BE2C (cell line): ENCODE measurements around the gene UHRF1.

Experiments
- DNase-seq: peaks from one replicate; pipeline ENCODE4 v3.0.0-alpha.2; 2020
- H3K27me3 ChIP-seq: fragments of 250-450 bp; sonication (Bioruptor Pico); 2 replicates; pipeline ENCODE4 v1.5.1; 2020; ENCODE audit warnings: mild to moderate bottlenecking
- H3K36me3 ChIP-seq: fragments of 250-450 bp; sonication (Bioruptor Pico); 2 replicates; pipeline ENCODE4 v1.5.1; 2020; ENCODE audit warnings: mild to moderate bottlenecking
- H3K4me1 ChIP-seq: fragments of 250-450 bp; sonication (Bioruptor Pico); 2 replicates; pipeline ENCODE4 v1.5.1; 2020
- H3K4me3 ChIP-seq: 2 replicates; pipeline ENCODE4 v1.5.1; 2011; ENCODE audit warnings: low read depth, low read length
- H3K9me3 ChIP-seq: fragments of 250-450 bp; sonication (Bioruptor Pico); 2 replicates; pipeline ENCODE4 v1.5.1; 2020
- TF ChIP-seq, protein P1 (sequence below): IDR thresholded peaks from 2 replicates; pipeline ENCODE4 v1.5.1; 2012; ENCODE audit warnings: mild to moderate bottlenecking, low read depth, low read length

Gene UHRF1

DNA sequence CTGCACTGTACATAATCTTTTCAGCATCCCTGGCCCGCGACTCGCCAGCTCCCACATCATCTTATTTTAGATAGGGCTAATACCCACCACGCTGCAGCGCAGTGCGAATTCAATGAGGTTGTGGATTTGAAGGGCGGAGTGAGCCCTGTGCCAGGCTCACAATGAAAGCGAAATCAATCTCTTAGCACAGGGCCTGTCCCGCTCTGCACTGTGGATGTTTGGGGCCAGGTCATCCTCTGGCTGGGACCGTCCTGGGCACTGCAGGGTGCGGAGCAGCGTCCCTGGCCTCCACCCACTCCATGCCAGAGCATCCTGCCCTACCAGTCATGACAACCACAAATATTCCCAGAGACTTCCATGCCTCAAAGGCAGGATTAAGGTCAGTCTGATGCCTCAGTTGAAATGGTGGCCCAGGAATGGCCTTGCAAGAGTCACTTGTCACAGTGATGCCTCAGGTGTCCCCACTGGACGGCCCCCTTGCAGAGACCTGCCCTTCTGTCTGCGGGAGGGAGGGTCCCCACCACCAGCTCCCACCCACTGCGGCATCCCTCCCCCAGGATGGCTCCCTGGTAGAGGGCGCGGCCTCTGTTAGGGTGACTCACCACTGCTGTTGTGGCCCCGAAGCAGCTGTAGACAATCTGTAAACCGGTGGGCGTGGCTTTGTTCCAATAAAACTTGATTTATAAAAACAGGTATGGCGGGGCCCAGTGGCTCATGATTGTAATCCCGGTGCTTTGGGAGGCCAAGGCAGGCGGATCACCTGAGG is 5.6 kb downstream of the UHRF1 start:
- Histone ChIP-seq H3K27me3 (no peaks in the 10 kb centered on the region), H3K4me1 (peaks cover 4% of the 10 kb centered on the region), H3K9me3 (no peaks in the 10 kb centered on the region), H3K4me3 (no peak overlapping the region), H3K36me3 (peaks cover 52% of the 10 kb centered on the region)
- TF ChIP-seq, protein P1, sequence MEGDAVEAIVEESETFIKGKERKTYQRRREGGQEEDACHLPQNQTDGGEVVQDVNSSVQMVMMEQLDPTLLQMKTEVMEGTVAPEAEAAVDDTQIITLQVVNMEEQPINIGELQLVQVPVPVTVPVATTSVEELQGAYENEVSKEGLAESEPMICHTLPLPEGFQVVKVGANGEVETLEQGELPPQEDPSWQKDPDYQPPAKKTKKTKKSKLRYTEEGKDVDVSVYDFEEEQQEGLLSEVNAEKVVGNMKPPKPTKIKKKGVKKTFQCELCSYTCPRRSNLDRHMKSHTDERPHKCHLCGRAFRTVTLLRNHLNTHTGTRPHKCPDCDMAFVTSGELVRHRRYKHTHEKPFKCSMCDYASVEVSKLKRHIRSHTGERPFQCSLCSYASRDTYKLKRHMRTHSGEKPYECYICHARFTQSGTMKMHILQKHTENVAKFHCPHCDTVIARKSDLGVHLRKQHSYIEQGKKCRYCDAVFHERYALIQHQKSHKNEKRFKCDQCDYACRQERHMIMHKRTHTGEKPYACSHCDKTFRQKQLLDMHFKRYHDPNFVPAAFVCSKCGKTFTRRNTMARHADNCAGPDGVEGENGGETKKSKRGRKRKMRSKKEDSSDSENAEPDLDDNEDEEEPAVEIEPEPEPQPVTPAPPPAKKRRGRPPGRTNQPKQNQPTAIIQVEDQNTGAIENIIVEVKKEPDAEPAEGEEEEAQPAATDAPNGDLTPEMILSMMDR, result no peak
- peak; percentile 50 for DNase-seq

DNA sequence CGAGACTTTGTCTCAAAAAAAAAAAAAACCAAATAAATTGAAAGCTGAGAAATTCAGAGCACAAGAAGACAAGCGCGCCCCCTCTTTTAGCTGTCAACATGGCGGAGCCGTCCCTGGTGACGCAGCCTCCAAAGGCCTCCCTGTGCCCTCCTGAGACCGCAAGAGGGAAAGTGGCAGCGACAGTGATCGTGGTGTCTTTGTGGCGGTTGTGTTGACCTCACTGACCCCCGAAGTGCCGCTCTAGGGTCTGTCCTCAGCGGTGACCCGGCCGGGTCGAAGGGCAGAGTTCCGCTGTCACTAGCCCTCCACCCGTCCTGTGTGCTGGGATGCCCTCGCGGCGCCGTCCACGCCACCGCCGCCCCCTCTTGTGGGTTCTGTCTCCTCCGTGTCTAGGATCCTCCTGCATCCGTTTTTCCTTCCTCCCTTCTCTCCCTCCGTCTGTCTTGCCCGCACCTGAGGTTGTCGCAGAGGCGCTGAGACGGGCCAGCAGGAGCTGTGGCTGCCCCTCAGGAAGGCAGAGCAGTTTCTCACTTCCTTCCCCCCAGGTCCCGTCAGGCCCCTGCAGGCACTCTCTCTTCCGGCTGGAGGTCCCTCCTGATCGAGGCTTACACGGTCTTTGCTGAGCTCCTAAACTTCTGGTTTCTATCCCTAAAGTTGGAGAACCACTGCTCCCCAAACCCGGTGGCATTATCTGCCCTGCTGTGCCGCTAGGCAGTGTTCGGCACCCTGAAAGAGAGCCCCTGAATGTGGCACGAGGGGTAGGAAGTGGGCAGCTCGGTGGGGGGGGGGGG is 7.2 kb downstream of the UHRF1 start:
- Histone ChIP-seq H3K27me3 (no peaks in the 10 kb centered on the region), H3K4me1 (peaks cover 2% of the 10 kb centered on the region), H3K4me3 (no peak overlapping the region), H3K9me3 (no peaks in the 10 kb centered on the region), H3K36me3 (peaks cover 58% of the 10 kb centered on the region)
- no peak for DNase-seq
- TF ChIP-seq, protein P1, result no peak

DNA sequence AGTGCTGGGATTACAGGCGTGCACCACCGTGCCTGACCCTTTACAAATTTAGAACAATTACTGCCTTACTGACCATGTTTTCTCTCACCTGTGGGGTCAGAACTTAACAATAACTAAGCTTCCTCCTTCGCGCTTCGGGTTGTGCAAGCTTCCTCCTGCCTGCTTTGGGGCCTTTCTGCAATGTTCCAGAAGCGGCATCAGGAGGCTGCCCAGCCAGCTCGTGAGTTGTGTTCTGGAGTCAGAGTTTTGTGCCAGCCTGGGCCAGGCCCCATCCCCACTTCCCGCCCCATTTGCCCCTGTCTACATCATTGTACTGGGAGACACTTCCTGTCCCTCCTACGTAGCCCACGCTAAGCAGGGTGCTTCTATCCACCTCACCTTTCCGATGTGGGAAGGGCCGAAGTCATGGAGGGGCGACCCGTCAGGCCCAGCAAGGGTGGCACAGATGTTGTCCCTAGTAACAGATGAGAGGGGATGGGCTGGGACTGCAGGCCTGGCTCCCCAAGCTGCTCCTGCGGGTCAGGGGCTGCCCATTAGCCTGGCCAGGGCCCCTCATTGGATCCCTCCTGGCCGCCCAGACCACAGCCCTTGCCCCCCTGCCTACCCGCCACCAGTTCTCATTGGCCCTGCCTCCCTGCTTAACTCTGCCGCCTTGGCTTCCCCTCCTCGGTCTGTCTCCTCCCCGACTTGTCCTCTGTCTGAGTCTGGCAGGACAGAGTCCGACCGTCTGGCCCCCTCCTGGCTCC is 13.4 kb downstream of the UHRF1 start:
- Histone ChIP-seq H3K4me3 (no peak overlapping the region), H3K9me3 (no peaks in the 10 kb centered on the region), H3K4me1 (no peaks in the 10 kb centered on the region), H3K36me3 (peaks cover 55% of the 10 kb centered on the region), H3K27me3 (no peaks in the 10 kb centered on the region)
- TF ChIP-seq, protein P1, result no peak
- DNase-seq, result no peak

DNA sequence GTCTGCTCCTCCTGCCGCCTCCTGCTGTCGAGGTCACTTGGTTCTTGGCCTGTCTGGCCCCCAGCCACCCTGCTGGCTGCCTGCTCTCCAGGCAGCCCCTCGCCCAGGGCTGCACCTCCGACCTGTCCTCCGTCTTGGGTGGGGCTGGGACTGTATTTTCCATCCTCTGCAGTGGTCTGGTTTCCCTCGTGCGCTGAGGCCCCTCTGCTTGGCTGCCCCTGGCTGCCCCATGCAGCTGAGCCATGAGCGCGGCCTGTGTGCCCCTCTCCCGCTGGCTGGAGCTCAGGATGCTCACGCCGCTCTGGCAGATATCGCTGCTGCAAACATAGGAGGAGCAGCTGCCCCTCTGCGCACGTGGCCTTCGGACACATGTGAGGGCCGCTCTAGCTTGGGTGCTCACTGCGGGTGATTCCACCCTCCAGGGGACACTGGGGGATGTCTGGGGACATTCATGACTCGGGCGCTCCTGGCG is 14.0 kb downstream of the UHRF1 start:
- Histone ChIP-seq H3K27me3 (no peaks in the 10 kb centered on the region), H3K4me1 (no peaks in the 10 kb centered on the region), H3K9me3 (no peaks in the 10 kb centered on the region), H3K36me3 (peaks cover 60% of the 10 kb centered on the region), H3K4me3 (no peak overlapping the region)
- no peak for DNase-seq
- TF ChIP-seq, protein P1, result no peak

DNA sequence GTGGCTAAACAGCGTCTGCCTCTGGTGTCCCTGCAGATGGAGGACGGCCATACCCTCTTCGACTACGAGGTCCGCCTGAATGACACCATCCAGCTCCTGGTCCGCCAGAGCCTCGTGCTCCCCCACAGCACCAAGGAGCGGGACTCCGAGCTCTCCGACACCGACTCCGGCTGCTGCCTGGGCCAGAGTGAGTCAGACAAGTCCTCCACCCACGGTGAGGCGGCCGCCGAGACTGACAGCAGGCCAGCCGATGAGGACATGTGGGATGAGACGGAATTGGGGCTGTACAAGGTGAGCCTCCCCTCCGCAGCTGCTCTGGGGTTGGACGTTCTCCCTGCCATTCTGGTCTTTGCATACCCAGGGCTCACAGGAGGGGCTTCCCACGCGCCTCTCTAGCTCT is 19.9 kb downstream of the UHRF1 start:
- no peak for DNase-seq
- no peaks in the 10 kb centered on the region for H3K4me1 ChIP-seq
- H3K4me3 ChIP-seq, result no peak overlapping the region
- H3K9me3 ChIP-seq, result no peaks in the 10 kb centered on the region
- H3K36me3 ChIP-seq, result peaks cover 75% of the 10 kb centered on the region
- TF ChIP-seq, protein P1, result no peak
- H3K27me3 ChIP-seq, result no peaks in the 10 kb centered on the region
